Lower lobe of right lung (tissue), 2 donors: ENCODE results near the gene CERCAM. TPM values are rescaled to one million over a fixed set of nuclear protein-coding genes. Genes with fewer than 3 reads are reported as not detected.
"Not testable (repeated sequence)": the region's sequence is repeated elsewhere in the genome, so short reads cannot be mapped to it uniquely, and the experiment has no call there.

Experiments used
- ATAC-seq, 2 donors: fragments of 200-7000 bp; cut with Tn5 transposase; one replicate each; pipeline ENCODE4 v1.9.1; 2020 to 2022; ENCODE audit warnings: mild to moderate bottlenecking in 2 of 2, moderate library complexity in 2 of 2
- DNase-seq: peaks from one replicate; pipeline ENCODE4 v3.0.0-alpha.2; 2020
- H3K27ac ChIP-seq: fragments of 200-600 bp; one replicate; pipeline ENCODE4 v1.8.0; 2022
- H3K27me3 ChIP-seq: fragments of 200-600 bp; one replicate; pipeline ENCODE4 v1.8.0; 2022; ENCODE audit warnings: low read depth
- H3K36me3 ChIP-seq: fragments of 200-600 bp; one replicate; pipeline ENCODE4 v1.8.0; 2022; ENCODE audit warnings: mild to moderate bottlenecking
- H3K4me1 ChIP-seq: fragments of 200-600 bp; one replicate; pipeline ENCODE4 v1.8.0; 2022
- H3K4me3 ChIP-seq: fragments of 200-600 bp; one replicate; pipeline ENCODE4 v1.8.0; 2022; ENCODE audit warnings: mild to moderate bottlenecking
- H3K9me3 ChIP-seq: fragments of 200-600 bp; one replicate; pipeline ENCODE4 v1.8.0; 2022
- intact Hi-C: fragments of 100-400 bp; cut with DNase I; formaldehyde crosslinking; loops from one replicate; pipeline ENCODE4 v1.11.0; 2022
- total RNA-seq: library from RNA; stranded (reverse); fragmentation: NEBNext Ultra II Directional; extraction: Animal tissue kit (Norgen Biotek cat#: 25700); gene quantifications from one replicate; pipeline ENCODE4 v1.2.1, GENCODE V29; 2021
- TF ChIP-seq, protein P1 (sequence below): fragments of 200-600 bp; IDR thresholded peaks from one replicate; pipeline ENCODE4 v1.8.0; 2022; ENCODE audit warnings: antibody characterized with exemption, mild to moderate bottlenecking
- donor health status: DM: no; HTN: yes; CAD: no; lungs with severe emphysema.

Gene CERCAM
- total RNA-seq, 1 donor from 2014 or later: 11.2 TPM

GRCh38 chr9:128409978-128410377 is 10.7 kb upstream of the CERCAM start:
- H3K27me3 ChIP-seq: peaks cover 37% of the 10 kb centered on the region
- intact Hi-C loops: no loop called here
- H3K36me3 ChIP-seq: no peaks in the 10 kb centered on the region

GRCh38 chr9:128411364-128412119 is 9.1 kb upstream of the CERCAM start:
- no peak for DNase-seq
- intact Hi-C loops: no loop called here
- Histone ChIP-seq H3K4me1 (no peaks in the 10 kb centered on the region), H3K9me3 (no peaks in the 10 kb centered on the region), H3K27ac (no peak overlapping the region), H3K4me3 (no peak overlapping the region), H3K36me3 (no peaks in the 10 kb centered on the region), H3K27me3 (peaks cover 47% of the 10 kb centered on the region)
- peak; percentile 6 to 10 for ATAC-seq
- TF ChIP-seq, protein P1, sequence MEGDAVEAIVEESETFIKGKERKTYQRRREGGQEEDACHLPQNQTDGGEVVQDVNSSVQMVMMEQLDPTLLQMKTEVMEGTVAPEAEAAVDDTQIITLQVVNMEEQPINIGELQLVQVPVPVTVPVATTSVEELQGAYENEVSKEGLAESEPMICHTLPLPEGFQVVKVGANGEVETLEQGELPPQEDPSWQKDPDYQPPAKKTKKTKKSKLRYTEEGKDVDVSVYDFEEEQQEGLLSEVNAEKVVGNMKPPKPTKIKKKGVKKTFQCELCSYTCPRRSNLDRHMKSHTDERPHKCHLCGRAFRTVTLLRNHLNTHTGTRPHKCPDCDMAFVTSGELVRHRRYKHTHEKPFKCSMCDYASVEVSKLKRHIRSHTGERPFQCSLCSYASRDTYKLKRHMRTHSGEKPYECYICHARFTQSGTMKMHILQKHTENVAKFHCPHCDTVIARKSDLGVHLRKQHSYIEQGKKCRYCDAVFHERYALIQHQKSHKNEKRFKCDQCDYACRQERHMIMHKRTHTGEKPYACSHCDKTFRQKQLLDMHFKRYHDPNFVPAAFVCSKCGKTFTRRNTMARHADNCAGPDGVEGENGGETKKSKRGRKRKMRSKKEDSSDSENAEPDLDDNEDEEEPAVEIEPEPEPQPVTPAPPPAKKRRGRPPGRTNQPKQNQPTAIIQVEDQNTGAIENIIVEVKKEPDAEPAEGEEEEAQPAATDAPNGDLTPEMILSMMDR: no peak

More at GRCh38 chr9:128409978-128410377, 10.7 kb upstream of the CERCAM start:
- TF ChIP-seq, protein P1: no peak
- no peak overlapping the region for H3K27ac ChIP-seq
- ATAC-seq (no peak), DNase-seq (no peak)
- no peaks in the 10 kb centered on the region for H3K4me1 ChIP-seq
- H3K4me3 ChIP-seq: no peak overlapping the region
- no peaks in the 10 kb centered on the region for H3K9me3 ChIP-seq

DNA sequence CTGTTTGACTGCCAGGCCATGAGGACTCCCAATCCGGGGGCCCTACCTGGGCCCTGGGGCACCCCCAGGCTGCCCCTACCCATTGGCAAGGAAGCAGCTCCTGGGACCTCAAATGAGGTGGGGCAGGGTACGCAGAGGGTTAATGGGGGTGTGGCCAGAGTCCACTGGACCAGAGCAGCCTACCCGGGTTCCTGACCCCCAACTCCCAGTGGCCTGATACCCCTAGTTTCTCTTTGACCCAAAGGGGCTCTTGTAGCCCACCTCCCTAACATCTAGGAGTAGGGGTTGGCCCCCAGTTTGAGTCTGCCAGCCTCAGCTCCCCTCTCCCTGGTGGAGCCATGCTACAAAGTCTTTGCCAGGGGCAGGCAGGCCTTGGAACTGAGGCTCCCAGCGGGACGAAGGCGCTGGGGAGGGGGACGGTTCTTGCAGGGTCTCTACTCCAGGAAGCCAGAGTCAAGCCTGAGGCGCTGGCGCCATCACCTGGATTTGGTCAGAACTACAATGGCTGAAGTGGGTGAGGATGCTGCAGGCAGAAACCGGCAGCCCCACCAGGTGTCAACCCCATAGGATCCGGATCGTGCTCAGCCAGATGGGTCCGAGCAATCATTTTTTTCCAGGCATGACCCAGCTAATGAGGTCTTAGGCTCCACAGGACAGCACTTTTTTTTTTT is 8.4 kb upstream of the CERCAM start:
- peak; percentile 53 to 59 for ATAC-seq
- TF ChIP-seq, protein P1: peak; percentile 55
- Histone ChIP-seq H3K4me1 (no peaks in the 10 kb centered on the region), H3K4me3 (no peak overlapping the region), H3K9me3 (no peaks in the 10 kb centered on the region), H3K27ac (no peak overlapping the region), H3K36me3 (no peaks in the 10 kb centered on the region), H3K27me3 (peaks cover 53% of the 10 kb centered on the region)
- peak; percentile 58 for DNase-seq
- intact Hi-C loops: no loop called here

GRCh38 chr9:128413728-128414127 is 6.9 kb upstream of the CERCAM start:
- H3K9me3 ChIP-seq, intact Hi-C loops, H3K36me3 ChIP-seq, H3K4me3 ChIP-seq, ATAC-seq, H3K27ac ChIP-seq, H3K4me1 ChIP-seq, DNase-seq: not testable (repeated sequence)
- peaks cover 54% of the 10 kb centered on the region for H3K27me3 ChIP-seq

DNA sequence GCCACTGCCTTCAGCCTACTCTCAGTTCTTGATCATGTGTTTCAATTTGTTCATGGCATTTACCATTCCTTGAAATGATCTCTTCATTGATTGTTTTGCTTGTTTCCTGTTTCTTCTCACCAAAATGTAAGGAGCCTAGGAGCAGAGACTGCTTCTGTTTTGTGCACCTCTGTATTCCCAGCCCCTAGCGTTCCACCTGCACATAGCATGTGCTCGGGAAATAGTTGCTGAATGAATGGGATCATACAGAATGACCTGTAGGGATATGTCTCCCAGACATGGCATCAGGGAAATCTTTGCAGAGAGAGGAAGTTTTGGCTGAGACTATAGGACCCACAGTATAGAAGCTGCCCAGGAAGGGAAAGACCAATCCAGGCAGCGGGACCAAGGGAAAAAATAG is 6.2 kb upstream of the CERCAM start:
- Histone ChIP-seq H3K27me3 (peaks cover 54% of the 10 kb centered on the region), H3K36me3 (no peaks in the 10 kb centered on the region), H3K4me1 (peaks cover 7% of the 10 kb centered on the region), H3K9me3 (no peaks in the 10 kb centered on the region), H3K4me3 (no peak overlapping the region), H3K27ac (no peak overlapping the region)
- DNase-seq: no peak
- TF ChIP-seq, protein P1: no peak
- intact Hi-C loops: no loop called here
- no peak for ATAC-seq

DNA sequence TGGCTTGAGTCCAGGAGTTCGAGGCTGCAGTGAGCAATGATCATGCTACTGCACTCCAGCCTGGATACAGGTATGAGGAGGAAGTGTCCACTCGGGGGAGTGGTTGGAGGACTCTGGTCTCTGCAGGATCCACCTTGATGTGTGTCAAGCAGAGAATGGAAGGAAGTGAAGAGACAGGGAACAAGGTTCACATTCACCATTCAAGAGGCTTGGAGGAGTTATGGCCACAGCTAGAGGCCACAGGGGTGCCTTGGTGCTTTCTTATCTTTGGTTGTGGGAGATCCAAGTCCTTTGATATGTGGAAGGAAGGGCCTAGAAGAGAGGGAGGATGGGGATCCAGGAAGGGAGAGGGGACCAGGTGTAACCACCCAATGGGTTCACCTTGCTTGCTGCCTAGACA is 5.4 kb upstream of the CERCAM start:
- Histone ChIP-seq H3K9me3 (no peaks in the 10 kb centered on the region), H3K4me1 (peaks cover 14% of the 10 kb centered on the region), H3K27me3 (peaks cover 59% of the 10 kb centered on the region), H3K36me3 (no peaks in the 10 kb centered on the region), H3K4me3 (no peak overlapping the region), H3K27ac (no peak overlapping the region)
- intact Hi-C loops: no loop called here
- TF ChIP-seq, protein P1: no peak
- ATAC-seq: no peak
- DNase-seq: no peak
